GM21737 (cell line): ENCODE data around the gene CCL19.

ENCODE experiments used
- ATAC-seq: cut with Tn5 transposase; IDR thresholded peaks from one replicate; pipeline ENCODE4 v1.9.1; 2021; ENCODE audit warnings: mild to moderate bottlenecking, moderate library complexity; ENCODE audit not compliant: unreplicated experiment

CCL19 gene

GRCh38 chr9:34642679-34643078, 48.4 kb downstream of the CCL19 start:
- no peak for ATAC-seq
